Measurements from ENCODE around the gene CHCHD10.
A peak's percentile ranks its signal among the peaks of the same experiment; 100 is the strongest.

Gene CHCHD10

DNA sequence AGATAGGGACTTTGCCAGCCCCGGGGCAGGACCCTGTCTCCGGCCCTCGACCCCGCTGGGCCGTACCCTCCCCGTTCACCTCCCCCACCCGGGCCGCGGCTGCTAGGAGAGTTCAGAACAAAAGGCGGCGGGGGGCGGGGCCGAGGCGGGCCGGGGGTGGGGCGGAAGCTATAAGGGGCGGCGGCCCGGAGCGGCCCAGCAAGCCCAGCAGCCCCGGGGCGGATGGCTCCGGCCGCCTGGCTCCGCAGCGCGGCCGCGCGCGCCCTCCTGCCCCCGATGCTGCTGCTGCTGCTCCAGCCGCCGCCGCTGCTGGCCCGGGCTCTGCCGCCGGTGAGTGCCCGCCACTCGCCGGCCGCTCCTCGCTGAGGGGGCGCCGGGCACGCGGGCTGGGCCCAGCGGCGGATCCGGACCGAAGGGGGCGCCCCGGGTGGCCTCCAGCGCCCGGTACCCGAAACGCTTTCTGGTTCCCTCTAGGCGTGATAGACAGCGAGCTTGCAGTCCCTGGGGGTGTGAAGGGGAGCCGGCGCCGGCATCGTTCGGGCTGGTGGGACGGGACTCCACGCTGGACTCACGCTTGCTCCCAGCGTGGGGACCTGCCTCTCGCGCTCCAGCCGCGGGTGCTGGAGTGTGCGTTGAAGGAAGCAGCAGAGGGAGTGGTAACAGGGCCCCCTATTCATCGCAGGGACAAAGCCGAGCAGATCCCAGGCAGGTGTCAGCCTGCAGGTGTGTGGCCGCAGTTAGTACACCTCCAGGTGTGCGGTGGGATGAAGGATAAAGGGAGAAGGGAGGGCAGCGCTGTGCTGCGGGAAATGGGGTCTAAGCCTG, 5.1 kb upstream of the CHCHD10 start, which contains the start of gene MMP11:
TSS of gene MMP11 (plus strand) at position 201 of the 825 bp plus-strand sequence. CDS start at position 223, 22 bp downstream.
- no peak for DNase-seq (ENCODE audit: low read depth)

DNA sequence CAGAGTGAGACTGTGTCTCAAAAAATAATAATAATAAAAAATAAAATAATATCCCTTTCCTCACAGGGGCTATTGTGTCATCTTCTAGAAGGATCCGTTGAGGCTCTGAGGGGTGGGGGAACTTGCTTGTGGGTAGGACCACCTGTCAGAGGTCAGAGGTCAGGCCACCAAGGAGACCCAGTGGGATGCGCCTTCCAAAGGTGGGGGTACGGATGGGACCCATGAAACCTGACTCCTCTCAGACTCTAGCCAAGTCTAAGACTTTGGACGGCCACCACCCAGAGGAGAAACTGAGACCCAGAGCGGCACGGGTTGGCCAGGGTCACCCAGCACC, 4.5 kb upstream of the CHCHD10 start:
- DNase-seq (ENCODE audit: low read depth) = no peak

DNA sequence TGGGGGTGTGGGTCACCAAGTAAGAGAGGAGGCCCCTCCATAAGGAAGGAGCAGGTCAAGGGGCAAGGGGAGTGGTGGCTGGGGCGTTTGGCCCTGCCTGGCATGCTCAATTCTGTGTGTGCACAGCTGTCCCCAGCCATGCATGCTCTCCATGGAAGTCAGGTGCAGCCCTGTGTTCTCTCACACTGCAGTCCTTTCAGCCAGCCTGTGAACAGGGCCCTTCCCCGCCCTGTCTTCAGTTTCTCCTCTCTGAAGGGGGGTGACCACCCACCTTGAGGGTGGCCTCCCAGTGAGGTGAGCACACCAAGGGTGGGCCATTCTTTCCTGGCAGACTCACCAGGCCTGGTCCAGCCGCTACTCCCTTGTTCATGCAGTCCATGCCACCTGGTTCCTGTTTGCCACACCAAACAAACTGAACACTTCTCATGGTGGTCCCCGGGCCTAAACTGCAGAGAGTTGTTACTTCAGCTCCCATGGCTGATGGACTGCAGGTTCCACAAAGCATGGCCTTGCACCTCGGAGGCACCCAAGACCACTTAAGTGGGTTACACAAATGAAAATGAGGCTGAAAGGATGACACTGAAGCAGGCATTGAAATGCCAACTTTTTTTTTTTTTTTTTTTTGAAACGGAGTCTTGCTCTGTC, 1.7 kb upstream of the CHCHD10 start:
- no peak for DNase-seq (ENCODE audit: low read depth)

DNA sequence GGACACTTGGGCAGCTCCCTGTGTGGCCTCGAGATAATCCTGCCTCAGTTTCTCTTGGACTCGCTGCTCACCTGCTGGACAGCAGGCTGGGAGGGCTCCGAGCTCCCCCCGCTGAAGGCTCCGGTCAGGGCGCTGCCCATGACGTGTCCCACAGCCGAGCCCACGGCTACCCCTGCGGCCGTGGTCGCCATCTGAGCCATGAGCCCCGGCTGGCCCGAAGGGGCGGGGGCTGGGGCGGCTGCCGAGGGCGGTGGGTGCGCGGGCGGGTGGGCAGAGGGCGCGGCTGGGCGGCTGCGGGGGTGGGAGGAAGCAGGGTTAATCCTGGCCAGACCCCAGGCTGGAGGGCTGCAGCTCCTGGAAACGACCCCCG, 484 bp downstream of the CHCHD10 start:
- no peak for DNase-seq (ENCODE audit: low read depth)

DNA sequence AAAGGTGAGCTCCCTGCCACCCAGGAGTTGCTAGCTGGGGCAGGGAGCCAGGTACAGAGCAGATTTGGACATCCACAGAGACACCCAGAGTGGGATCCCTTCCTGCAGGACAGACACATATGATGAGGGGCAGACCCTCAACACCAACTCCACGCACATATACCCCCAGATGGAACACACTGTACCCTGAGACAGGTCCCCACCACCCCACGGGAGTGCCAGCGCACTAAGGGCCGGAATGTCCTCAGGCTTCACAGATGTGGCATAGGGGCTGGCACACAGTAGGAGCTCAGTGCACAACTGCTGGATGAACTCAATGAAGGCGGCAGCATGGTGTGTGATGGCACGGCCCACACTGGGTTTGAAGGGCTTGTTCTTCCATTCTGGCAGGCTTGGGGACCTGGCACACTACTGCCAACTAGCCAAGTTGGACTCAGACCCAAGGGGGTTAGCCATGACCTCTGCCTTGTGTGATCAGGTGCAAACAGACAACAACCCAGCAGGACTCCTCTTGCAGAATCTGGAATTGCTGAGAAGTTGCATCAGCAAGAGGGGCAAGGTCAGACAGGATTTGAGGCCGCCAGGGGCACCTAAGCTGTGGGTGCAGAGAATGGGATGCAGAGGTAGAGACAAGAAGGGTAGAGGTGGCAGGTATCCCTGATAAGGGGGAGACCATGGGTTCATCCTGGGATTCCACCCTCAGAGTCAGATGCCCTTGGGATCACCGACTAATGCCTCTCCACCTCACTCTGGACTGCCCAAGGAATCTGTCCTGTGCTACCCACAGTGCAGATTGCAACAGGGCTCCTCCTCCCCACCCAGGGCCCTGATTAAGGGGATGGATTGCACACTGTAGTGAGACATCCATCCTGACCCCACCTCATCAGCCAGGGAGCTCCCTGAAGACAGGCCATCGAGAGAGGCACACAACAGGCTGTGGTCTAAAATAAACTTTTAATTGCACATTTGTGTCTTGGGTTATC, 2.6 kb downstream of the CHCHD10 start:
- no peak for DNase-seq (ENCODE audit: low read depth)

DNA sequence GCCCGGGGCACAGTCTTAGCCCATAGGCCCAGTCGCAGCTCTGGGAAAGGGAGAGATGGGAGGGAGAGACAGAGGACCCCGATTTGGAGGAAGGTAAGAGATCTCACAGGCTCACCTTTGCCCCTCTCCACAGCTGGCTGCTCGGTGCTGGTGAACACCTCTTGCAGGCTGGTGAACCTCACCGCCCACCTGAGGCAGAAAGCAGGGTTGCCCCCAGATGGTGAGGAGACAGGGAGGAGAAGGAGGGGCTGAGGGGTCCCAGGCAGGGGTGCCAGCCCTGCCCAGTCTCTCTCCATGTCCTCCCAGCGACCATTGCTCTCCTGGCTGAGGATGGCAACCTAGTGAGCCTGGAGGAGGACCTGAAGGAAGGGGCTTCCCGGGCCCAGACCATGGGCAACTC, 3.8 kb downstream of the CHCHD10 start:
- no peak for DNase-seq (ENCODE audit: low read depth)

DNA sequence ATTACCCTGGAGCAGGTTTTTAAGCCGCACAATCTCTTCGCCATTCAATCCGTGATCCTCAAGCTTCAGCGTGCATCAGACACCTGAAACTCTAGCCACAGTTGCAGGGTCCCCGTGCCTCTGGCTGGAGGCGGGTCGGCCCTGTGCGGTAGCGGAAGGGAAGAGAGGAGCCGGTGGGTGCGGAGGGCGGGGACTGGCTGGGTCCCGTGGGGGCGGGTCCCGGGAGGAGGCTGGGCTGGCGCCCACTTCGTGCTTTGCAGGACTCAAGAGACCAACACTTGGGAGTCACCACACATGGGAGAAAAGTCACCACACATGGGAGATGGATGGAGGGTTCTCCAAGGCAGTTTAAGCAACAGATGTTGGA, 4.2 kb downstream of the CHCHD10 start:
- peak; percentile 45 for DNase-seq (ENCODE audit: low read depth)

DNA sequence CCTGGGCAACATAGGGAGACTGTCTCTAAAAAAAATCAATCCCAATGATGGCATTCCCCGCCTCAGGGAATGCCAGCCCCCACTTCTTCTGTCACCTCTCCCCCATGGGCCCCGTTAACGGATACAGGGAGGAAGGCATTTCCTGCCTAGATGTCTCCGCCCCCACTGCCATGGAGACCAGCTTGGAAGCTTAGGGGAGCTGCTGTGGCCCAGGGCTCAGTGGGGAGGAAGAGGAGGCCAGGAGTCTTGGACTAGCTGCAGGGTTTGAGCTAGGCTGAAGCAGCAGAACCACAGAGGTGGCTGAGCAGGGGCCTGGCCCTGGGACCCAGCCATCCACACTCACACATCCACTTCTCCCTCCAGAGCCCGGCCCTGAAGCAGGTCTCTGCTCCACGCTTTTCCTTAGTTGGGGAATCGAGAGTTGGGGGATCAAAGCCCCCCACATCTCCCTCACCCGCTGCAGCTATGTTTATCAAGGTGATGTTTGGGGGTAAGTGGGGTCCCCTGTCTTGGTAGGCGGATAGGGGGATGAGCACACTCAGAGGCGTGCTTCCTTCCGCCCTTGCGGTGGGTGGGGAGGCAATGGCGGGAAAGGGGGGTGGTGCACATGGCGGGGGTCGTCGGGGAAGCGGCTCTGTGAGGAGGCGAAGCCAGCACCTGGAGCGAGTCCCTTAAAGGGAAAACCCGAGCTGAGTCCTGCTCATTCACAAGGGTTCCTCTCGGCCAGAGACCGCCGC, 4.8 kb downstream of the CHCHD10 start, which contains the start of gene C22orf15:
TSS of gene C22orf15 (plus strand) at position 149 of the 737 bp plus-strand sequence. CDS start at position 466, 317 bp downstream.
- no peak for DNase-seq (ENCODE audit: low read depth)

DNA sequence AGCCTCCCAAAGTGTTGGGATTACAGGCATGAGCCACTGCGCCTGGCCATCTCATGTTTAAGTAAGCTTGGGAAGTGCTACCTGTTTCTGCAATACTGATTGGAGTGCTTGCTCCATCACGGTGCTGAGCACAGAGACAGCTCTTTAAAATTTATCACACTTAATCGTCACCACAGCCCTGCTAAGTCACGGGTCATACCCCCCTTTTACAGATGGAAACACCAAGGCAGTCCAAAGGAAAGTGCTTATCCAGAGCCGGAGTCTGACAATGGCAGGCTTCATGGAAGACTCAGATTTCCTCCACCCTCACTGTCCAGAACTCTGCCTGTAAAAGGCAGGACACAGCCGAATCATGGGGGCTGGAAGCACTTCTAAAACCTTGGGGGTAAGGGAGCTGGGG, 7.7 kb downstream of the CHCHD10 start:
- DNase-seq (ENCODE audit: low read depth) = no peak

DNA sequence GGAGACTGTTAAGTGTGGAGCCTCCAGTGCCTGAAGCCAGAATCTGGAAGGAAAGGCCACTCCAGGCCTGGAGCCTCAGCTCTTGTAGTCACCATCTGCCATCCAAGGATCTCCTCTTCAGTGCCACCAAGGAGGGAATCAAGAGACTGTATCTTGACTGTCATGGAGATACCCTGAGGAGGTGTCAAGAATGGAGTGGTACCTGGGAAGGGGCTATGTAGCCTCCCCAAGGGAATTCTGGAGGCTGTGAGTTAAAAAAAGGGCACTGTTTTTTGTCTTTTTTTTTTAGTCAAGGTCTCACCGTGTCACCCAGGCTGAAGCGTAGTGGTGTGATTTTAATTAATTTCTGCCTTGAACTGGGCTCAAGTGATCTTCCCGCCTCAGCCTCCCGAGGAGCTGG, 8.2 kb downstream of the CHCHD10 start:
- DNase-seq (ENCODE audit: low read depth) = no peak

DNA sequence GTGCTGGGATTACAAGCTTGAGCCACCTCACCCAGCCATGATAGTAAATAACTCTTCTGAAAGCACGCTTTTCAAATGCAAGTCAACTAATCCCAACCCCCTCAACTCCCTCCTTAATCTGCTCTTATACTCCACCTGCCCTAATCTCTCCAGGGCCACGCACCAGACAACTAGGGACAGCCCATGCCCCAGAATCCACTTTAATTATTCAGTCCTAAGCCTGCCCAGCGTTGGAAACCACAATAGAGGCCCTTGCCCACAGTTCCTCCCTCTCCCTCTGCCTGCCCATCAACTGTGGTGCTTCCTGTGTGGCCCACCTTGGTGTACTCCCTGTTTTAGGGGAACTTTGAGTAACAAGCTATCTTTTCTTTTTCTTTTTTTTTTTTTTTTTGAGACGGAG, 10.9 kb downstream of the CHCHD10 start:
- no peak for DNase-seq (ENCODE audit: low read depth)

DNA sequence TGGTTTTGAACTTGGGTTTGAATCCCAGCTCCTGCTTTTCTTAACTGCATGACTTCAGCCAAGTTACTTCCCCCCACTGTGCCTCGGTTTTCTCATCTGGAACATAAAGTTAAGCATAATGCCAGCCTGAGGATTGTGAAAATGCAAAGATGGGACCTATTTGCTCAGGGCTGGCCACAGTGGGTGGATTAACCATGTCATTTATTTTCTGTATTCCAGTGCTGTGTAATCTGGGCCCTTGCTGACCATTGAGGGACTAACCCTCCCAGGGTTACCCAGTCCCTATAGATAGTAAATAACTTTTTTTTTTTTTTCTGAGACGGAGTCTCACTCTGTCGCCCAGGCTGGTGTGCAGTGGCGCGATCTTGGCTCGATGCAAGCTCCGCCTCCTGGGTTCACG, 12.1 kb downstream of the CHCHD10 start:
- DNase-seq (ENCODE audit: low read depth) = no peak

DNA sequence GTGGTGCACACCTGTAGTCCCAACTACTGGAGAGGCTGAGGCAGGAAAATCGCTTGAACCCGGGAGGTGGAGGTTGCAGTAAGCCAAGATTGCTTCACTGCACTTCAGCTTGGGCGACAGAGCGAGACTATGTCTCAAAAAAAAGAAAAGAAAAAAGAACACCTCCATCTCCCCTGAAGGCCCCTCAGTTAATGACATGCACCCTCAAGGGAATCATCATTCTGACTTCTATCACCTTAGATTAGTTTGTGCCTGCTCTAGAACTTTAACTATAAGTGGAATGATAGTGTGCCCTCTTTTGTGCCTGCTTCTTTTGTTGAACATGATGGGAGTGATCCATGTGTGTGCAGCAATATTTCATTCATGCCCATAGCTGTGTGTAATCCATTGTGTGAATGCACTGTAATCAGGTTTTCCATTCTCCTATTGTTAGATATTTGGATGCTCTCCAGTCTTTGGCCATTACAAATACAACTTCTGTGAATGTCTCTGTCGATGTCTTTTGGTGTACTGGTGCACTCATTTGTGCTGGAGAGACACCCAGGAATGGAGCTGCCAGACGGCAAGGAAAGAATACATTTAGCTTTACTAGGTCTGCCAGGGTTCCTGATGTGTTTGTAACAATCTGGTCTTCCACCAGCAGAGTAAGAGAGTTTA, 12.7 kb downstream of the CHCHD10 start:
- DNase-seq (ENCODE audit: low read depth) = no peak

DNA sequence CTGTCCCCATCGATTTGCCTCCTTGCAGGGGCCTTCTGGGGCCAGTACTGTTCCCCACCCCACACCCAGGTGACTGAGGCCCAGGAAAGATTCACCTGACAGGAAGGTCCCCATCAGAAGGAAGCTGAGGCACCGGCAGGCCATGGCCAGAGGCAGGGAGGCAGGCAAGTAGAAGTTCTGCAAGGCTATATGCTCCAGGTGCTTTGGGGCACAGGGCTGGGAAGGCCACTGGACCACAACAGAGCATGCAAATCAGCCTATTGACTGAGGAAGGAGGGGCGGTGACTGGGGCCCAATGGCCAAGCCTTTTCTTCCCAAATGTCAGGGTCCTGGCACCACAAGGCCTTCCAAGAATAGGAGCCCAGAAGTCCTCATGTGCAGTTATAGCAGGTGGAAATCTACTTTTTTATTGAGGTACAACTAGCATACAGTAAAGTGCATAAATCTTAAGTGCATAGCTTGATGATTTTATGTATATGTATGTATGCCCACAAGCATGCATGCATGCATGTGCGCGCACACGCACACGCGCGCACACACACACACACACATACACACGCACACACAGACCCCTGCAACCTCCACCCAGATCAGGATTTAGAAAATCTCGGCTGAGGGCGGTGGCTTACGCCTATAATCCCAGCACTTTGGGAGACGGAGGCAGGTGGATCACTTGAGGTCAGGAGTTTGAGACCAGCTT, 13.4 kb downstream of the CHCHD10 start, which contains the start of gene VPREB3:
TSS of gene VPREB3 (minus strand) at position 206 of the 700 bp plus-strand sequence. CDS start at position 144, 62 bp downstream.
- no peak for DNase-seq (ENCODE audit: low read depth)

DNA sequence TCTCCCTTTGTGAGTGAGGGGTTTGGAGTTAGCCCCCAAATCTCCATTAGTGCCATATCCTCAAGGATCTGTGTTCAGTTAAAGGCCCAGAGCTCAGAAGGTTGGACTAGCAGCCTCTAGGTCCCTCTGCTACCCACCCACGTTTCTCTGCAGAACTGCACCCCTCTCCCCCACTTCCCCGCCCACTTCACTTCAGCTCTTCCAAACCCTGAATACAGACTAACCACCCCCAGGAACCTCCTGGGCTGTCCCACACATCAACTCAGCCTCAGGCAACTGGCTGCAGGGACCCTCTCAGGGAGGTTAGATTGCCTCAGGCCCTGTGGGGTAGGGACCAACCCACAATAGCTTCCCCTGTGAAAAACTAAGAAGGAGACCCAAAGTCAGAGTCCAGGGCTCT, 14.4 kb downstream of the CHCHD10 start:
- no peak for DNase-seq (ENCODE audit: low read depth)

DNA sequence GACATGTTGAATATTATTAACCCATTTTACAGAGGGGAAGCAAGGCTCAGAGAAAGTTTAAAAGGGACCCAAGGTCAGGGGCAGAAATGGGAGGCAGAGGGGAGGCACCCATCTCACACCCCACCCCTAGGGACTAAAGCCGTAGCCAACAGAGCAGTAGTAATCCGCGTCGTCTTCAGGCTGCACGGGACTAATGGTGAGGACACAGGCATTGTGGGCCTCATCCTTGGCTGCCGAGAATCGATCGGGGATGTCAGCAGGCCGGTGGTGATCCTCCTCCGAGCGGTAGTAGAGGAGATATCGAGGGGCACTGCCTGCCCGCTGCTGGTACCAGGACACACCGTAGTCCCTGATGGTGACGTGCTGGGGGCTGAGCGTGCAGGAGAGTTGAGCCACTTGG, 15.0 kb downstream of the CHCHD10 start:
- no peak for DNase-seq (ENCODE audit: low read depth)

DNA sequence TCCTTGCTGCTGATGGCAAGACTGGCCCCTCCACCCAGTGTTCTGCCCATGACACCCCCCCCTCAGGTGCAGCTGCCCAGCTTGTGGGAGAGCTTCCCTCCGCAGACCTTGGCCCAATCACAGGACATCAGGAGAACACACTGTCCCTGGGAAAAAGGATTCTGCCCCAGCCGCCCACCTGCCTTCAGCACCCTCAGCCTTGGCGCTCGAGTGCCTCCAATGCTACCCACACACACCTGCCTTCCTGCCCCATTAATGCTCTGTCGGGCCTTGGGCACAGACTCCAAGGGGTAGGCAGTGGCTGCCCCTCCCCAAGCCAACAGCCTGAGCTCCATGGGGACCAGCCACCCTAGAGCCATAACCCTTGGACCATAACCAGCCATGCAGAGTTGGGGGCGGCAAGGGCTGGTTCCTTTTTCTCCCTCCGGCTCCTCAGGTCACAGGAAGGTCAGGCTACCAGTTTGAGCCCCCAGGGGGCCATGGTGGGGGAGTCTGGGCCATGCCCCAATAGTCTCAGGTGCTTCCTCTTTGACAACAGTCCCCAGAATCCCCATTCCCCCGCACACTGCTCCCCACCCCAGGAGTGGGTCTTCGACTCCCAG, 15.6 kb downstream of the CHCHD10 start:
- DNase-seq (ENCODE audit: low read depth) = no peak

DNA sequence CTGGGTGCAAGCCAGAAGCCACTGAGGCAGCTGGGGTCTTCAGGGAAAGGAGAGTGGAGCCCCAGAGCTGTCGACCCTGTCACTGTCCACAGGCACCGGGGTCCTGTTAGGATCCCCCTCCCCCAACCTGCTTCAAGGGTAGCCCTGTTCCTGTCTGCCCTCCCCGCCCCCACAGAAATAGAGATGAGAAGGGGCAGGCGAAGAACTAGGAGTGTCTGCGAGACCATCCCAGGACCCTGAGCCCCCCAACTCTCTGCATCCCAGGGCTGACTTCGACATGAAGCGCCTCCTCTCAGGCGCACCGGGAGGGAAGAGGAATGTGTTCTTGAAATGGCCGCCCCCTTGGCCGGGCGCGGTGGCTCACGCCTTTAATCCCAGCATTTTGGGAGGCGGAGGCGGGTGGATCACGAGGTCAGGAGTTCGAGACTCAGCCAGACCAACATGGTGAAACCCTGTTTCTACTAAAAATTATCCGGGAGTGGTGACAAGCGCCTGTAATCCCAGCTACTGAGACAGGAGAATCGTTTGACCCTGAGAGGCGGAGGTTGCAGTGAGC, 16.3 kb downstream of the CHCHD10 start:
- no peak for DNase-seq (ENCODE audit: low read depth)

DNA sequence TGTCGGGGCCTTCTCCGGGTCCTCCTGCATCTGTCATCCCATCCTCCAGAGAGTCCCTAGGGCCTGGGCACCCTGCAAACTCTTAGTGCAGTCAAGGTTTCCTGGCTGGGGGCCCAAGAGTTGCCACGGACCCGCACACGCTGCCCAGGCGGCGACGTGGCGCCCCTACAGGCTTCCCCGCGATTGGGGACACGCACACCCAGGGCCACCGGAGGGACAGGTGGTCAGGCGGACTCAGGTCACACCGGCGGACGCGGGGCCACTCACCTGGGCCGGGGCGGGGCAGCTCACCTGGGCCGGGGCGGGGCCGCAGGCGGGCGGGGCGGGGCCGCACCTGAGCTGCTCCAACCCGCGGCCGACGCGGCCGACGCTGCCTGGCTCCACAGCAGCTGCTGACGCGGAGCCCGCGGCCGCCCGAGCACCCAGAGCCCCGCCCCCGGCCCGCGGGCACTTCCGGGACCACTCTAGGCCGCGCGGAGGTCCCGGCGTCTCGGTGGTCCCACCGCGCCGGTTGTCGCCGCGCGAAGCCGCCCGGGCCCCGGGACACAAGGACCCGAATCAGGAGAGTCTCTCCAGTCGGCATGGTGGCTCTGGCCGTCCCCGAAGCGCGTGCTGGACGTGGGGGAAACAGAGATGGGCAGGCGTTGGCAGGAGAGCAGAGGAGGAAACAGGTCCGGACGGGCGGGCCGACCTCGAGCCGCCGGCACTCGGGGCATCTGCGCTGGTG, 16.9 kb downstream of the CHCHD10 start, which contains the start of gene ZNF70:
TSS of gene ZNF70 (minus strand) at position 399 of the 727 bp plus-strand sequence. CDS start 5,972 bp downstream, outside the sequence.
- peak; percentile 57 for DNase-seq (ENCODE audit: low read depth)

Measured in stimulated activated CD8-positive, alpha-beta memory T cell treated with anti-CD3 and anti-CD28 coated beads, Interleukin-7, amount 100 ng/mL, for 24 hours (primary cell).